ENCODE data around the gene CMTM1. TPM values are rescaled to one million over a fixed set of nuclear protein-coding genes. Genes with fewer than 3 reads are reported as not detected.
"Not testable (repeated sequence)": the region's sequence is repeated elsewhere in the genome, so short reads cannot be mapped to it uniquely, and the experiment has no call there.

CMTM1 gene
- total RNA-seq, 1 donor from 2014 or later, result 5.0 TPM

DNA sequence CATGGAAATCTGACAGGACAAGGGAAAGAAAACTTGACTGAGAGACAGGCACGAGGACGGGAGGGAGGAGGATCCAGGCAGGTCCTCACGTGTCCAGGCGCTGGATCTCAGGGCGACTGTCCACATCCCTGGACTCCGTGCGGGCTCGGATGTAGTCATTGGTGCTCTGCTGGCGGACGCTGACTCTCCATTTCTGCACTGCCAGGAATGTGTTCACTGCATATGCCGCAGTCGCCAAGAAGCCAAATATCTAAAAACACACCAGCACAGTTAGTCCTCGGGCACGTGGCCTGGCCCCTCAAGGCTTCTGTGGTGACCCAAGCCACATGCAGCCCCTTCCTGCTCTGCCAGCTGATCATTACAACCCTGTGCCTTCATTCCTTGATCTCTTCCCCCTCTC lies 55.7 kb downstream of the CMTM1 start:
- TF ChIP-seq, protein P1, sequence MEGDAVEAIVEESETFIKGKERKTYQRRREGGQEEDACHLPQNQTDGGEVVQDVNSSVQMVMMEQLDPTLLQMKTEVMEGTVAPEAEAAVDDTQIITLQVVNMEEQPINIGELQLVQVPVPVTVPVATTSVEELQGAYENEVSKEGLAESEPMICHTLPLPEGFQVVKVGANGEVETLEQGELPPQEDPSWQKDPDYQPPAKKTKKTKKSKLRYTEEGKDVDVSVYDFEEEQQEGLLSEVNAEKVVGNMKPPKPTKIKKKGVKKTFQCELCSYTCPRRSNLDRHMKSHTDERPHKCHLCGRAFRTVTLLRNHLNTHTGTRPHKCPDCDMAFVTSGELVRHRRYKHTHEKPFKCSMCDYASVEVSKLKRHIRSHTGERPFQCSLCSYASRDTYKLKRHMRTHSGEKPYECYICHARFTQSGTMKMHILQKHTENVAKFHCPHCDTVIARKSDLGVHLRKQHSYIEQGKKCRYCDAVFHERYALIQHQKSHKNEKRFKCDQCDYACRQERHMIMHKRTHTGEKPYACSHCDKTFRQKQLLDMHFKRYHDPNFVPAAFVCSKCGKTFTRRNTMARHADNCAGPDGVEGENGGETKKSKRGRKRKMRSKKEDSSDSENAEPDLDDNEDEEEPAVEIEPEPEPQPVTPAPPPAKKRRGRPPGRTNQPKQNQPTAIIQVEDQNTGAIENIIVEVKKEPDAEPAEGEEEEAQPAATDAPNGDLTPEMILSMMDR (conservative IDR thresholded peaks at IDR 0.05; ENCODE audit: low read depth, low read length), result no peak
- no peak for DNase-seq (ENCODE audit: low read depth)
- H3K4me3 ChIP-seq (ENCODE audit: low read depth, low read length), result no peak overlapping the region

DNA sequence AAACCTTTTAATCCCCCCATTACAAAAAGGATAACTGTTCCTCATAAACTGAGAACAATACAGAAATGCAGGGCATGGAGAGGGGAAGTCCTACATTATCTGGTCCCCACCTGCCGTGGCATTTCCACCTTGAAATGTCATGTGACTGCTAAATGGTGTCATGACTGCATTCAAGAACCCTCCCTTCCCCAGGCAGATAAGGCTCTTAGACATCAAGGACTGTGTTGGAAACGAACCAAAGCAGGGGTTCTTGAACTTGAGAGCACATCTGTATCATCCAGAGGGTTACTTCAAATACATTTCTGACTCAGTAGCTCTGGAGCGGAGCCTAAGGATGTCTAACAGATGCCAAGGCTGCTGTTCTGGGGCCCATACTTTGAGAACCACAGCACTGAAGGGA lies 56.6 kb downstream of the CMTM1 start:
- DNase-seq (ENCODE audit: low read depth), result no peak
- no peak overlapping the region for H3K4me3 ChIP-seq (ENCODE audit: low read depth, low read length)
- TF ChIP-seq, protein P1 (conservative IDR thresholded peaks at IDR 0.05; ENCODE audit: low read depth, low read length), result no peak

DNA sequence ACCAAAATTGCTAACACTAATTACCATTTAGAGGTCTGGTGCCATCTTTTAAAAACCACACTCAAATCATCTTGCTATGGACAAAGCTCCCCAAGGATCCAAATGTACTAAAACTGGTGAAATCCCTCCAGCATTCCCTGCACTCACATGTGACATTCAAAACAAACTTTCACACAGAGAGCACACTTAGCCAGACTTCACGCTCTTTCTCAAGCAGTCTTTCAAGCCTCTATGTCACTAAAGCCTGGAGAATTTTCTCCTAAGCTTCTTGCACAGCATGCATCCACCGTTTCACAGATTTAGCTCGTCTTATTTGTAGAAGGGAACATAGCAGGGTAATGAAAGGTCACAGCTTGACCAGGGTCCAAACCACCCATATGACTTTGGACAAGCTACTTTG lies 57.5 kb downstream of the CMTM1 start:
- H3K4me3 ChIP-seq (ENCODE audit: low read depth, low read length), result no peak overlapping the region
- TF ChIP-seq, protein P1 (conservative IDR thresholded peaks at IDR 0.05; ENCODE audit: low read depth, low read length), result no peak
- DNase-seq (ENCODE audit: low read depth), result no peak

DNA sequence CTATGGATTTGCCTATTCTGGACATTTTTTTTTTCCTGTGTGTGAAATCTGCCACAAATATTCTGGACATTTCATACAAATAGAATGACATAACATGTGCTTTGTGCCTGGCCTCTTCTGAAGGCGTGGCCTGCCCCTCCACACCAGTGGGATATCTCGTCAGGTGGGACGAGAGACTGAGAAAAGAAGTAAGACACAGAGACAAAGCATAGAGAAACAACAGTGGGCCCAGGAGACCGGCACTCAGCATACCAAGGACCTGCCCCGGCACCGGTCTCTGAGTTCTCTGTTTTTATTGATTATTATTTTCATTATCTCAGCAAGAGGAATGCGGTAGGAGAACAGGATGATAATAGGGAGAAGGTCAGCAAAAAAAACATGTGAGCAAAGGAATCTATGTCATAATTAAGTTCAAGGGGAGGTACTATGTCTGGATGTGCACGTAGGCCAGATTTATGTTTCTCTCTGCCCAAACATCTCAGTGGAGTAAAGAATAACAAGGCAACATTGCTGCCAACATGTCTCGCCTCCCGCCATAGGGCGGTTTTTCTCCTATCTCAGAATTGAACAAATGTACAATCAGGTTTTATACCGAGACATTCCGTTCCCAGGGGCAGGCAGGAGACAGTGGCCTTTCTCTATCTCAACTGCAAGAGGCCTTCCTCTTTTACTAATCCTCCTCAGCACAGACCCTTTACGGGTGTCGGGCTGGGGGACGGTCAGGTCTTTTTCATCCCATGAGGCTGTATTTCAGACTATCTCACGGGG lies 61.6 kb downstream of the CMTM1 start:
- DNase-seq (ENCODE audit: low read depth); H3K4me3 ChIP-seq (ENCODE audit: low read depth, low read length): not testable (repeated sequence)

Other genes starting within 250 kb of the CMTM1 start
- gene CDH5, start 199.7 kb upstream of the CMTM1 start, total RNA-seq, result 0.63 and 1.2 TPM in 2 replicates
- gene BEAN1, start 139.1 kb upstream of the CMTM1 start, total RNA-seq, result 2.3 and 7.0 TPM in 2 replicates
- gene TK2, start 16.3 kb upstream of the CMTM1 start, total RNA-seq, result 13.7 and 20.1 TPM in 2 replicates
- gene CKLF, start 13.9 kb upstream of the CMTM1 start, total RNA-seq, result 136 and 159 TPM in 2 replicates
- gene CMTM2, start 13.0 kb downstream of the CMTM1 start, total RNA-seq, result 0.29 and 1.8 TPM in 2 replicates
- gene CMTM3, start 38.3 kb downstream of the CMTM1 start, total RNA-seq, result 122 and 141 TPM in 2 replicates
- 16.8 and 35.1 TPM in 2 replicates for gene CMTM4, start 130.3 kb downstream of the CMTM1 start, total RNA-seq
- 55.3 and 63.1 TPM in 2 replicates for gene DYNC1LI2, start 185.2 kb downstream of the CMTM1 start, total RNA-seq
- gene TERB1, start 235.1 kb downstream of the CMTM1 start, total RNA-seq, result not detected in 2 replicates